Omental fat pad (tissue), 4 donors: ENCODE measurements around the gene PJVK. TPM values are rescaled to one million over a fixed set of nuclear protein-coding genes. Genes with fewer than 3 reads are reported as not detected.
A peak's percentile ranks its signal among the peaks of the same experiment; 100 is the strongest.

Source experiments
- ATAC-seq: fragments of 150-250 bp; one replicate; pipeline ENCODE4 v1.9.1; 2016; ENCODE audit warnings: mild to moderate bottlenecking, moderate library complexity; ENCODE audit not compliant: low FRiP score
- DNase-seq: peaks from one replicate; pipeline ENCODE4 v3.0.0-alpha.2; 2019; ENCODE audit warnings: low spot score
- CTCF ChIP-seq, 3 donors: fragments of 450-650 bp; IDR thresholded peaks; one replicate each; pipeline ENCODE4 v1.5.1; 2016 to 2017; ENCODE audit warnings: antibody characterized with exemption in 3 of 3, mild to moderate bottlenecking in 3 of 3, moderate library complexity in 2 of 3
- total RNA-seq, 4 donors: library from RNA; depleted of rRNA; stranded (reverse); fragments of >200 nt; gene quantifications; one replicate each; pipeline ENCODE4 v1.1.0, GENCODE V29; 2016

The PJVK gene
- total RNA-seq, 4 donors from 2014 or later, result 2.2 to 2.8 (median 2.5) TPM

GRCh38 chr2:178479758-178480226 is 28.6 kb downstream of the PJVK start:
- no peak for TF ChIP-seq CTCF (IDR thresholded peaks at IDR 0.05)
- ATAC-seq (no peak), DNase-seq (peak; percentile 88)

GRCh38 chr2:178480227-178481181 is 29.3 kb downstream of the PJVK start, which contains the start of gene PLEKHA3:
TSS of gene PLEKHA3 (plus strand) at chr2:178480457. CDS start at chr2:178480870, 413 bp downstream.
- peak; percentile 96 for ATAC-seq
- TF ChIP-seq CTCF (IDR thresholded peaks at IDR 0.05), result no peak
- DNase-seq, result no peak

- DNase-seq (no peak), ATAC-seq (no peak)
- TF ChIP-seq CTCF (IDR thresholded peaks at IDR 0.05), result no peak
Measured at GRCh38 chr2:178482437-178482836, 31.3 kb downstream of the PJVK start.

GRCh38 chr2:178484245-178485041 is 33.3 kb downstream of the PJVK start:
- no peak for DNase-seq
- no peak for ATAC-seq
- no peak for TF ChIP-seq CTCF (IDR thresholded peaks at IDR 0.05)

- no peak for DNase-seq
- TF ChIP-seq CTCF (IDR thresholded peaks at IDR 0.05), result no peak
- no peak for ATAC-seq
Measured at GRCh38 chr2:178485356-178485755, 34.2 kb downstream of the PJVK start.

- no peak for ATAC-seq
- DNase-seq, result no peak
- TF ChIP-seq CTCF (IDR thresholded peaks at IDR 0.05), result no peak
Measured at GRCh38 chr2:178491612-178492011, 40.4 kb downstream of the PJVK start.
